Fibroblast of skin of left biceps (primary cell): ENCODE measurements around the gene OPN1LW.
A peak's percentile ranks its signal among the peaks of the same experiment; 100 is the strongest.
"Not testable (repeated sequence)": the region's sequence is repeated elsewhere in the genome, so short reads cannot be mapped to it uniquely, and the experiment has no call there.

Source experiments
- DNase-seq, 2 experiments: peaks; one replicate each; pipeline ENCODE4 v3.0.0-alpha.2; 2013; ENCODE audit warnings: low read depth in 2 of 2

OPN1LW gene

DNA sequence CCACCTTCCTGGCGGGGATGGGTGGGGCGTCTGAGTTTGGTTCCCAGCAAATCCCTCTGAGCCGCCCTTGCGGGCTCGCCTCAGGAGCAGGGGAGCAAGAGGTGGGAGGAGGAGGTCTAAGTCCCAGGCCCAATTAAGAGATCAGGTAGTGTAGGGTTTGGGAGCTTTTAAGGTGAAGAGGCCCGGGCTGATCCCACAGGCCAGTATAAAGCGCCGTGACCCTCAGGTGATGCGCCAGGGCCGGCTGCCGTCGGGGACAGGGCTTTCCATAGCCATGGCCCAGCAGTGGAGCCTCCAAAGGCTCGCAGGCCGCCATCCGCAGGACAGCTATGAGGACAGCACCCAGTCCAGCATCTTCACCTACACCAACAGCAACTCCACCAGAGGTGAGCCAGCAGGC is at the start of gene OPN1LW:
OPN1LW (plus strand) TSS at position 234 of the 400 bp plus-strand sequence; CDS start at position 275, 41 bp downstream.
- DNase-seq, result not testable (repeated sequence)

DNA sequence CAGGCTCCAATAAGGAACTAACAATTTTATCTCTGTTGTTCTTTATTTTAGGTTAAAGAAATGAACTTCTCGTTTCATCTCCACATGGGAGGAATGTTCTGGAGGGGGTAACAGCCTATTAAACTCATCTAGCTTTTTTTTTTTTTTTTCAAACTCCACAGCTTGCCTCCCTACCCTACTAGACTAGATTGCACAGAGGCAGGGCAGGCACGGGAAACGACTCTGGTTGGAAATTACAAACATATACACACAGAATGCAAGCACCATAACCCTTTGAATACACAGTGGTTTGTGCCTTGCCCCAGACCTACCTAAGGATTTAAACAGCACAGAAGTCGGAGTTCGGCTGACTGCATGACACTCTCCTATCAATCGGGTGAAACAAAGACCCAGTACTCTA is 49.2 kb upstream of the OPN1LW start:
- no peak for DNase-seq

DNA sequence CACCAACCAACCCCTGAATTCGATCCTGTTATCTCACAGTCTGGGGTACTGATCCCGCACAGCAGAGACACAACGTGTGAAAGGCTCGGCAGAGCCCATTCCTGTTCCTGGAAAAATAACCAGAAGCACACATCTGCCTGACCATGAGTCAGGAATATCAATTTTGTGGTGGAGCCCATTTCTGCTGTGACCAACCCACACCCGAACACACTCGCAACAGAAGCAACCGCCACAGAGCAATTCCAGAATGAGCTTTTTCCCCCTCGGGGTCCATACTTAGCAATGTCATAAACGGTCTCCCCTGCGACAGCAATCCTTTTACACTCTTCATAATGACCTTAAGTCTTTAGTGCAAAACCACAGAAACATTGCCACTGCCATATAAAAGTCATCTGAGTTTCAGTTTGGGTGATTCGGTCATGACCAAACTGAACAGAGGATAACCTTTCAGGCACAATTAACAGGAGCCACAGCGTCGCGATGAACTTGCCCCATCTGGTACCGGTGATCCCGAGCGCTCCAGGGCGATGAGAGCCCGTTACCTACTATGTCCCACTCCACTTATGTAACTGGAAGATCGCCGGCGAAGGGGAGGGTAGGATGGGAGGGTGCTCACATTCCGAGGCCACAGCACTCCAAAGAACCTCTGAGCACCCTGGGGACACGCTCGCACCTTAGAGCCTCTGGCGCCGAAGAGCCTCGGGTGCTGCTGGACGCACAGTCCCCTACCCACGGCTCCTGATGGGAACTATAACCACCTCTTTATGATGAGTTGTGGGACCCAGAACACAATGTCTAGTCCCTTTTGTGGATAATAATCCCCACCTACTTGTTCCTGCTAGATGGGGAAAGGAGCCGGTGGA is 47.7 kb upstream of the OPN1LW start:
- DNase-seq, result no peak

DNA sequence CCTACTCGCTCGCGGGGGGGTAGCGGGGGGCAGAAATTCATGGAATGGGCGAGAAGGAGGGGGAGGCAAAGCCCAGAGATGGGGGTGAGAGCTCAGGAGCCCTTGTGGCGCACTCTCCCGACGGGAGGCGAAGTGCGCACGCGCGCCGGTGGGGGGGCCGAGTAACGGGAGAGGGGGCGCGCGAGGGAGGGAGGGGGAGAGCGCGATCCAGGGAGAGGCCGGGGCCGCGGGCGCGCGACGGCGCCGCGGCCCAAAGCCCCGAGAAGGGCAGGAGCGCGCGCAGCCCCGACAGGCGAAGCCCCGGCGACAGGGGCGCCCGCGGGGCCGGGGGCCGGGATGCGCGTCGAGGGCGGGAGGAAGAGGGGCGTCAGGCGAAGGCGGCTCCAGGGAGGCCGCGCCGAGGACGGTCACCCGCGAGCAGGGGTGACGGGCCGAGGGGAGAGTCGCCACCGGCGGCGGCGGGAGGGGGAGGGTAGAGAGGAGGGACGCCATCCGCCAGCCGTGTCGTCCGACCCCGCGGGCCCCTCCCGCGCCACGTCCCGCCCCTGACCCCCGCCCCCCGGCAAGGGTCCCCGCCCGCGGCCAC is 46.9 kb upstream of the OPN1LW start:
- peak; percentile 34 to 45 for DNase-seq

DNA sequence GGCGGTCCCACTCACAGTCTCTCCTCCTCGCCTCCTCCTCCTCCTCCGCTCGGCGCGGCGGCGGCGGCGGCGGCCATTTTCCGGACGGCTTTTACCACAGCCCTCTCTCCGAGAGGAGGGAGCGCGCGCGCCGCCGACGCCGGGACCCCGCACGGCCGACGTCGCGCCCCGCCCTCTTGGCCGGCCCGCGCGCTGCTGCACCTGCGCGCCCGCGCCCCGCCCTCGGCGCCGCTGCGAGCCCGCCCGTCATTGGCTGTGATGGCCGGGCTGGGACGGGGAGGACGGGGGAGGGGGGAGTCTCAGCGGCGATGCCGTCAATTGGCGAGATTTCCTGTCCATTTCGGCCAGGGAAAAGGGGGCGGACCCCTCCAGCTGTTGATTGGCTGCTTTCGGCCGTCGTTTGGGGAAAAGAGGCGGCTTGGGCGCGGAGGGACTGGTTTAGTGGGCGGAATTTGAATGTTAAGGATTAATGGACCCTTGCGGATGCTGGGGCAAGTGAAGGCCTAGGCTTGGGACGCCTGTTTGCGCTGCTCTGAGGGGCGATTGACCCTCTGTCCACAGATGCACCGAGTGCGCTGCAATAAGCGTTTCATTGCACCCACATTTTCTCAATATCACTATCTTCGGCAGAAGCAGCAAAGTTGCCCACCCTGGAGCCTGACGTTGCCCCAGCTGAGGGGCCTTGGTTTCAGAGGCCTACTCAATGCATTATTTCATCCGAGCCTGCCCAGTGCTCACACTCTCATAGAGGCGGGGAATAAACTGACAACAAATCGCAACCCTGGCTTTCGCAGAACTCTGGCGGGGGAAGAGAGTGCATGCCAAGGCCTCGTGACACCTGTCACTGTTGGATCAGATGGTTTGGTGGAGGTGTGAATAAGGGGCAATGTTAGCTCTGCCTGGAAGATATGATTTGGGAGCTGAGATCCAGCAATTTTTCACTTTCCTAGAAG is 46.2 kb upstream of the OPN1LW start, which contains the start of gene MECP2:
MECP2 (minus strand) TSS at position 129 of the 953 bp plus-strand sequence.
- DNase-seq, result peak; percentile 80 to 81

DNA sequence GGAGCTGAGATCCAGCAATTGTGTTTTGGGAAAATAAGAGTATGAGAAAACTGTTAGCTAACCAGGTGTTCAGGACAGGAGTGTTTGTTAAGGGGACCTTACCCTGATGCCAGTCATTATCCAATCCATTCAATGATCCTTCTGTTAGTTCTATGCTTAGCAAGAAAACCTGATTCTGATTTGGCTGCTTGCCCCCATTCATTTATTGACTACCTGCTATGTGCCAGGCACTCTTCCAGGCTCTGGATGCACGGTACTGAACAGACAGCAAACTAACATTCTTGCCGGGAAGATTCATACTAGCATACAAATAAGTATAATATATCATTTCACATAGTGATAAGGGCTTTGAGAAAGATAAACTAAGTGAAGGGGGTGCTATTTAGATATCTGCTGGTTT is 45.5 kb upstream of the OPN1LW start:
- DNase-seq, result no peak

DNA sequence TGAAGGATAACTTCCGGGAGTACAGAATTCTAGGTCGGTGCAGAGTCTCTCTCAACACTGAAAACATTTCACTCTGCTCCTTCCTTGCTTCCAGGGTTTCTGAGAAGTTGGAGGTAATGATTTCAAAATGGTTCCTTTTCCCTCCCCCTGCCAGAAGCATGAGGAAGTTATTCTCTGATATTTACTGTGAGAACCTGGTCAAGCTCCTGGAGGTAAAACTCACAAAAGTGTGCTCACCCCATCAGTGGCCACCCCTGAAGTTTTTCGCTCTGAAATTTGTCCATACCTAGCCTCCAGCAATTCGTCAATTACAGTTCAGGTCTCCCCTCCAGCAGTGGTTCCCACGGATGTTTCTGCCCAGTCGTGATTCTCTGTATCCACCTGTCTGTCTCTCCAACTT is 30.3 kb upstream of the OPN1LW start:
- no peak for DNase-seq

DNA sequence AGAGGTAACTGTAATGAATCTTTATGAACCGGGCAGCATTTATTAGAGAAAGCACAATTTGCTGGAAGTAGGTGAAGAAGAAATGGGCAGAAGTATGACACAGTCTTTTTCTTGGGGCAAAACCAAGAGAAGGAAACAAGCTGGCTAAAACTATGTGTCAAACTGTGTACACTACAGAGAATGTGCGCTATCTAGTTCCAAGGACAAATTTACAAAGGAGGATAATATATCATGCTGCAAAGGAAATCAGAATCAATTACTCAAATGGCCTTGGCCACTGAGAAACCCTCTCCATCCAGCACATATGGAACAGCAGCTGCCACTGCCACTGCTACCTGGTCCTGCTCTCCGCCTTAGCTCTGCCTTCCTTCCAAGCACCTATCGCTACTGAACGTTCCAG is 29.4 kb upstream of the OPN1LW start:
- no peak for DNase-seq

DNA sequence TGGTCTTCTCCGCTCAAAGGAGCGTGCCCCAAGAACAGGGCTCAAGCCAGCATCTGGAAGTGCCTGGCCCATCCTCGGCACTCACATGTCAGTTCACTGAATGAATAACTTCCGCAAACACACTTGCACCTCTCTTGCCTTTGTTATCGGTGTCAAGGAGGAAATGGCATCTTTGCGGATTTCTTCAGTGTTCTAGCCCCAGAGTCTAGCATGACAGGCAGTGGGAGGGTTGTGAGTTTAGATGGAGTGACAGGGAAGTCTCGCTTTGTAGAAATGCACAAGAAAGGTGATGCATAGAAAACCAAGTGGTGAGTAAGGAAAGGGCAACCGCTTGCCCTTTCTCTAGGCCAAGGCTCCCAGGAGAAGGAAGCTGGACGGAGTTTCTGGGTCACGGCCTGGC is 29.0 kb upstream of the OPN1LW start:
- no peak for DNase-seq

DNA sequence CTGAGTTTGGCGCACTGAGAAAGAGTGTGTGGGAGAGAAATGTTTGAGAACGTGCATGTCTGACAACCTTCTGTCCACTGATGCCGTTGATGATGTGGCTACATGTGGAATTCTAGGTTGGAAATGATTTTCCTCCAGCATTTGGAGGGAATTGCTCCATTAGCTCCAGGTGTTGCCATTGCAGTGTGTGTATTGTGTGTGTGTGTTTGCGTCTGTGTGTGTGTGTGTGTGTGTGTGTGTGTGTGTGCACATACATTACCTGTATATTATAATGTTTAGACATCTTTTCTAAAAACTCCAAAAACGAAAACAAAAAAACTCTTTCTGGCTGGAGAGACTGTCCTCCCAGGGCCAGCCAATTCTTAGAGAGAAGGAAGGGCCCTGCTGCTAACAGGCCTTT is 28.3 kb upstream of the OPN1LW start:
- DNase-seq, result no peak

DNA sequence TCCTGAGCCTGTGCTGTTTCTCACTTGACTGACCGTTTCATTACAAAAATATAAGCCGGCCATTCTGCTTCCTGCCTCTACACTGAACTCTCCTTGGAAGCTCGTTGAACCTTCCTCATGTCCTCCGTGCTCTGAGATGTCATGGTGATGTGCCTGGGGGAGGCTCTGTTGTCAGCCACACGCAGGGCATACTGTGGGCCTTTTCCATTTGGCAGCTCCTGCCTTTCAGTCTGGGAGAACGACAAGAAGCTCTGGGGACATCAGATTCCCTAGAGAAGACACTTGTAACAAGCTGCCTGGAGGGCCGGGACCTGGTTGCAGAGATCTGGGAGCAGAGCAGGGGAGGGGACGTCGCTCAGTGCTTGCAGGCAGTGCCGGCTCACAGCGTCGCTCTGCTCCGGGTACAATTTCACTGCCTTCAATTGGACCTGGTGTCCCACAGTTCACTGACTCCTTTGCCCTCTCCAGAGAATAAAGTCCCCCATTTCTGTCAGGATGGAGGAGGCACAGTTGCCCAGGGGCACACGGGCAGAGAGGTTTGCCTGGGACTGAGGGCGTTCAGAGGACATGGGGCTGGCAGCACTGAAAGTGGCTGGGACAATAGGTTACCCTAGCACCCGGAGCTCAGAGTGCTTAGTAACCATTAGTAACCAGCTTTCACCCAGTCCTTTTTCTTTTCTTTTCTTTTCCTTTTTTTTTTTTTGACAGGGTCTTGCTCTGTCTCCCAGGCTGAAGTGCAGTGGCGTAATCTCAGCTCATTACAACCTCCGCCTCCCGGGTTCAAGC is 27.4 kb upstream of the OPN1LW start:
- DNase-seq, result no peak

DNA sequence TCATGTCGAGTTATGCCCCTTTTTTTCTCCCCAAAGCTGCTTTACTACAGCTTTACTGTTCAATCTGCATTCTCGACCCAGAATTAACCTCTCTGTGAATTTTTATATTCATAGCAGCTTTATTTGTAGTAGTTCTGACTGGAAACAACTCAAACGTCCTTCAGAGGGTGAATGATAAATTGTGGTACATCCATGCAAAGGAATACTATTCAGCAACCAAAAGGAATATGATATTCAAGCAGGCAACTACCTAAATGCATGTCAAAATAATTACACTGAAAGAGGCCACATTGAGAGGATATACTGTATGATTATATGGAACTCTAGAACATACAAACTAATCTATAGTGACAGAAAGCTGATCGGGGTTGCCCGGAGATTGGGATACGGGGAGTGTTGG is 26.5 kb upstream of the OPN1LW start:
- no peak for DNase-seq

DNA sequence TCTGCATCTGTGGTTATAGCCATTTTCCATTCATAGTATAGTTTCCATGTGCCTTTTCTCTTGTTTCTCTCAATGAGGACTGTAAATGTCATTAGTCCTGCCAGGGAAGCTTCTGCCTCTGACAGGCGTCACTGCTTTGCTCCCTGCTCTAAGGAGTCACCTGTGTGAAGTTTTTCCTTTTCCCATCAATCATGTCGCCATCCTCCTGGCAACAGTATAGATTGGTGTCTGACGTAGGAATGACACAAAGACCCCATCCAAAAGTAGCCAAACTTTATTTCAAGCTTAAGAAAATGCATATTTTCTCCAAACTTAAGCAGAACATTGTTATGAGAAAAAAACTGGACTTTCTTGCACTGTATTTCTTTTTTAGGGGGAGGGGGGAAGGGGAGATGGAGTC is 23.5 kb upstream of the OPN1LW start:
- DNase-seq, result no peak

DNA sequence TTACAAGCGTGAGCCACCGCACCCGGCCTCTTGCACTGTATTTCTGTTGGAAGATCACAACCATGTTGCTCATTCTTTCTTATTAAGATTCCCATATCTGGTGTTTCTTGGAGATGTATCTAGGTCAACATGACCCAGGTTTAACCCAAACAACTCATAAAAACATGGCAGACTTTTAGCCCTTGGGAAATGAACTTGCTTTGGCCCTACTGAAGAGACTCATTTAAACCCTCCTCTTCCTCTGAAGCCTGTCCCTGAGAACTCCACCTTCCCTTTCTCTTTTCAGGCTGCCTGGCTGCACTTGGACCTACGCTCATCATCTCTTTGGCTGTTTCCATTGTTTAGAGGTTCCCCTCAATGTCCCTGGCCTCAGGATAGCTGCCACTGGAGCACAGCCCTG is 22.8 kb upstream of the OPN1LW start:
- no peak for DNase-seq

DNA sequence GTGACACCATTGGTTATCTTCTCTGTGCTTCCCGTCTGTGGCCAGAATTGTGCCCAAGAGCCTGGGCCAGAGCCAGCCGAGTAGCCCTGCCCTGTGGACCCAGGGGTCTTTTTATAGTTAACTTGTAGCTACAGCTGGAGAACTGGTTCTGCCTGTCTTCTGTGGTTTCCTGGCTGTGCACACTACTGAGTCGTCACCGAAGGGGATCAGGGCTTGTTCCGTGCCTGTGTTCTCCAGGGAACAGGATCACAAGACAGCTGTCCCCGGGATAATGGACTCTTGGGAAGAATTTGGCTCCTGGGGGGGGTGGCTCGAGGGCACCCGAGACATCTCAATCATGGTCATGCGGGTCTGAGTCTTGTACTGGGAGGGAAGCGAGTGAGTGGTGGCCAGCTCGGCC is 22.1 kb upstream of the OPN1LW start:
- no peak for DNase-seq

DNA sequence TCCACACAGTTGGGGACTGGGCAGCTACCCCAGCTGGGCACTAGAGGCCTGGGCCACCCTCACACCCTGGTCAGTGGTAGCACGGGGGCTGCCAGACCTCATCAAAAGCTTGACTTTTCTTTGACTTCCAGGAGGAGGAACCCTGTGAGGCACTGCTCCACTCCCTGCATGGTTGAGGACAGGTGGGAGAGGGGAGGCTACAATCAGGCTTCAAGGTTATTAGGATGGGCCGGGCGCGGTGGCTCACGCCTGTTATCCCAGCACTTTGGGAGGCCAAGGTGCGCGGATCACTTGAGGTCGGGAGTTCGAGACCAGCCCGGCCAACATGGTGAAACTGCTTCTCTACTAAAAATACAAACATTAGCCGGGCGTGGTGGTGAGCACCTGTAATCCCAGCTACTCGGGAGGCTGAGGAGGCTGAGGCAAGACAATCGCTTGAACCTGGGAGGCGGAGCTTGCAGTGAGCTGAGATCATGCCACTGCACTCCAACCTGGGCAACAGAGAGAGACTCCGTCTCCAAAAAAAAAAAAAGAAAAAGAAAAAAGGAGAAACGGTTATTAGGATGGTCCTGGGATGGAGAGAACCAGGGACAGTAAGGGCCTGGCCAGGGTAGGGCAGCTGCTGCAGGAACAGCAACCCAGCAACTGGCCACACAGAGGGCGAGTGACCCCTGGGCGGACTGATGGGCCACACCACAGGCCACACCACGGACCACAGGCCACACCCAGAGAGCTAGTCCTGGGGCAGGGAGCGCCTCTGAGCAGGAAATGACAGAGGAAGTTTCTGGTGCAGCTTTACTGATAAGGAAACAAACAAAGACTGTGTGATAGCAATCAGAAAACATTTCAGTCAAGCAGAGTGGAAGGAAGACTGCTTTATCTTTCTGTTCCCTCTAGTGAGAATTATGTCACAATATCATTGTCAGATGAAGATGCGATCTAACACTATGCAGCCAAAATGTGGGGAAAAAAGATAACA is 20.5 kb upstream of the OPN1LW start:
- no peak for DNase-seq

DNA sequence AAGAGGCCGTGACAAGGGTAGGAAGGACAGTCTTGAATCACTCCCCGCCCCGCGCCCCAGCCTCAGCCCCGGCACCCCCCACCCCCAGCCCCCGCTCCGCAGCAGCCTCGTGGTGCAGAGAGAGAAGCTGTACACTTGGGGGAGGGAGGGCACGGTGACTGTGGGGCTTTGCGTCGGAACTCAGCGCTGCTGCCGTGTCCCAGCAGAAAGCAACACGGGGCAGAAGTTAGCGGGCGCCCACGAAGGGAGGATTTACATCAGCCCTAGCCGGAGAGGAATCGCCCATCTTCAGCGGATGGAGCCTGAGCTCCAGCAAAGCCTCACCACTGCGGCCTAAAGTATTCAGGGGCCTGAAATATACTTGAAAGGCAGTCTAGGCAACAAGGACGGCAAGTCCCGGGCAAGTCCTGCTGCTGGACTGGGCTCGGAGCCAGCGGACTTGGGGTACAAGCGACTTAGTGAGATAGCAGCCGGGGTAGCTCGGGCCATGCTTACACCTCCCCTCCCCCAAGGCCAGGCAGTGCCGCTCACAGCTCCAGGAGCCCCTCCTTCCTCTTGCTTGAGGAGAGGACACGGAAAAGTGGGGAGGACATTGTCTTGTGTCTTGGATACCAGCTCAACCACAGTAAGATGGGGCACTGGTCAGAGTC is 18.5 kb upstream of the OPN1LW start:
- no peak for DNase-seq

DNA sequence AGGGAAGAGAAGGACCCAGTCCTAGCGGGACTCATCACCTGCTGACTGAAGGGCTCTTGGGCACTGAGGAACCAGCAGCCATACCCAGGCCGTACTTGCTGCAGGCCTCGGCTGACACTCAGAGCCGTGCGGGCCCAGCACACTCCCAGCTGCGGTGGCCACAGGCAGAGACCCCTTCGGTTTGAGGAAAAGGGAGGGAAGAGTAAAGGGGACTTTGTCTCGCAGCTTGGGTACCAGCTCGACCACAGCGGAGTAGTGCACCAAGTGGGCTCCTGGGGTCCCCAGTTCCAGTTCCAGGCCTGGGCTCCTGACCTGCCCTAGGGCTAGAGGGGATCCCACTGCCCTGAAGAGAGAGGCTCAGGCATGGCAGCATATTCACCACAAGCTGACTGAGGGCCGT is 17.9 kb upstream of the OPN1LW start:
- no peak for DNase-seq

DNA sequence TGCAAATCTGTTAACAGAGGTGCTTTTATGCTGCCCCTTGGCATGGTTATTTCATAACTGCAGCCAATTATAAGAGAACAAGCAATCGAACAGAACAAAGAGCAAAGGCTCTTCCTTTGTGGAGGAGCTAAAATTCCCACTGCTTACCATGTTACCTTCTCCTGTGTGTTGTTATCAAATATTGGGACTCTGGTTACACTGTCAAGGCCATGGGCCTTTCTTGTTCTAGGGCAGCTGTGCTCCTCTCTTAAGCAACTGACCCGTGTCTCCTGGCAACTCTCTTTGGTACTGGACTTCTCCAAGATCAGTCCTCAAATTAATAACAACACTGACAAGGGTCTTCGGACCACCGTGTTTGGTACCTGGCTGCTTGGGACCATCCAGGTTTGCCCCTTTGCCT is 12.1 kb upstream of the OPN1LW start:
- DNase-seq, result no peak

DNA sequence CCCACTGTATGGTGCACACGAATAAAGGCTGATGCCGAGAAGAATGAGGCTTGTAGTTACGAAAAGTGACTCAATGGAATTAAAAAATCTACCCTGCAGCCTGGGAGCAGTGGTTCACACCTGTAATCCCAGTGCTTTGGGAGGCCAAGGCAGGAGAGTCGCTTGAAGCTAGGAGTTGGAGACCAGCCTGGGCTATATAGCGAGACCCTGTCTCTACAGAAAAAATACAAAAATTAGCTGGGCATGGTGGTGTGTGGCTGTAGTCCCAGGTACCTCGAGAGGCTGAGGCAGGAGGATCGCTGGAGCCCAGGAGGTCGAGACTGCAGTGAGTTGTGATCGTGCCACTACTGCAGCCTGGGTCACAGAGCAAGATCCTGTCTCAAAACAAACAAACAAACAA is 11.7 kb upstream of the OPN1LW start:
- no peak for DNase-seq
